Umbilical cord (tissue), 2 donors: Measurements from ENCODE around the gene IL1R1. TPM values are rescaled to one million over a fixed set of nuclear protein-coding genes. Genes with fewer than 3 reads are reported as not detected.
"Not testable (repeated sequence)": the region's sequence is repeated elsewhere in the genome, so short reads cannot be mapped to it uniquely, and the experiment has no call there.

Experiments used
- DNase-seq: peaks from one replicate; pipeline ENCODE4 v3.0.0-alpha.2; 2015; ENCODE audit warnings: low spot score
- total RNA-seq: library from RNA; depleted of rRNA; stranded (reverse); fragments of >200 nt; gene quantifications from one replicate; pipeline ENCODE4 v1.2.3, GENCODE V29; 2014; ENCODE audit warnings: low replicate concordance; ENCODE audit not compliant: insufficient read depth

The IL1R1 gene
- total RNA-seq, 1 donor from 2014 or later: 82.3 TPM

DNA sequence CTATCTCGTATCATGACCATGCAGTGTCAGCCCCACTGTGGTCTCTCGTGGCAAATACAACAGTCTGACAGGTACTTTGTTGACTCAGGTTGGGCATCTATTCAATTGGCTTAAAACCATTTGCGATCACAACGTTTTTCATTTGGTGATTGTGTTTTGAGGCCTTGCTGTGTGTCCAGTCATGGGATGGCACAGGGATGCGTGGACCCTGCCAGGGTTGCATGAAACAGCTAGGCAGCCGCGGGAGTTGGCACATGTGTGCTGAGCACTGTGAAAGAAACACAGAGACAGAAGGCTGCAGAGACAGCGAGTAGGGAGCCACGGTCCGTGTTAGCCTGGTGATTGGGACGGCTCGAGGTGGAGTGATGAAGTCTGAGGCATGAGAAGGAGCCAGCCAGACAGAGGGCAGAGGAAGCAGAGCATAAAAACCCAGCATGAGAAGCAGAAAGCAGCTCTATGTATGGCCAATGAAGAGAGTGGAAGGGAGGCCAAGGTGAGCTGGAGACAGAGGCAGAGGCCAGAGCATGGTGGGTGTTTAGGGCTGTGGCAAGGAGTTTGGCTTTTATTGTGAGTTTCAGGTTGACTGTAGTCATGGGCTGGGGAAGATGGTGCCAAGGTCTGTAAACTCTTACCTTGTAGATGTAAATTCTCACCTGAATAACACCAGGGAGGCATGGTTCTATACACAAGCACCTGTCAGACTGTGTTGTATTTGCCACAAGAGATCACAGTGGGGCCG, 31.8 kb upstream of the IL1R1 start:
- DNase-seq: no peak

DNA sequence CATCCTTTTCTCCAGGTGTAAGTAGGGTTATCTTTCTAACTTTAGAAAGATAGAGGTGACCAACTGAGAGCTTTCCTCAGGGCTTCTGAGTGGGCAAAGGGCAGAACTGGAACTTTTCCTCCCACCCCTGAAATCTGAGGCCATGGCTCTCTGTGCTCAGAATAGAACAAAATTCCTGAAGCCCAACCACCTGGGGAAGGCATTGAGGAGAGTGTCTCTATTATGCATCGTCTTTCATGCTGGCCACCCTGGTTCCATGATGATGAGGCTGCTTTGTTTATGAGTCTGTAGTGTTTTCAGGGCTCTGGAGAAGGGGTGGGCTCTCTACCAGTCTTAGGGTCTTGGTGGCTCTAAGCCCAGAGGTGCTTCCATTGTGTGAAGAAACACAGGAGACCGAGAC, 30.7 kb upstream of the IL1R1 start:
- no peak for DNase-seq

DNA sequence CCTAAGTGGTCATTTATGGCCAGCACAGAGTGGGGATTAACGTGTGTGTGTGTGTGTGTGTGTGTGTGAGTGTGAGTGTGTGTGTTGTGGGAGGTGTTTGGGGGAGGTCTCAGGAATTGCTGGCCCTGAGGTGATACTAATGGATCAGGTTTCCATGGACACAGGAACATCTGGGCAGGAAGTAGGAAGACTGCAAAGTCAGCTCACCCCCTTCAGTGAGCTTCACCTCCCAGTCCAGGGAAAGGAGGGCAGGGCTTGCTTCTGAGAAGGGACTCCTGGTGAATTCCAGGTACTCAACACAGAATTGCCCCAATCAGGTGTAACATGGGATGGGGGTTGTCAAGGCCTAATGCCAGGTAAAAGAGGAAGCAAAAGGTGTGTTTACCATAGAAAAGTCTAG, 30.3 kb upstream of the IL1R1 start:
- no peak for DNase-seq

DNA sequence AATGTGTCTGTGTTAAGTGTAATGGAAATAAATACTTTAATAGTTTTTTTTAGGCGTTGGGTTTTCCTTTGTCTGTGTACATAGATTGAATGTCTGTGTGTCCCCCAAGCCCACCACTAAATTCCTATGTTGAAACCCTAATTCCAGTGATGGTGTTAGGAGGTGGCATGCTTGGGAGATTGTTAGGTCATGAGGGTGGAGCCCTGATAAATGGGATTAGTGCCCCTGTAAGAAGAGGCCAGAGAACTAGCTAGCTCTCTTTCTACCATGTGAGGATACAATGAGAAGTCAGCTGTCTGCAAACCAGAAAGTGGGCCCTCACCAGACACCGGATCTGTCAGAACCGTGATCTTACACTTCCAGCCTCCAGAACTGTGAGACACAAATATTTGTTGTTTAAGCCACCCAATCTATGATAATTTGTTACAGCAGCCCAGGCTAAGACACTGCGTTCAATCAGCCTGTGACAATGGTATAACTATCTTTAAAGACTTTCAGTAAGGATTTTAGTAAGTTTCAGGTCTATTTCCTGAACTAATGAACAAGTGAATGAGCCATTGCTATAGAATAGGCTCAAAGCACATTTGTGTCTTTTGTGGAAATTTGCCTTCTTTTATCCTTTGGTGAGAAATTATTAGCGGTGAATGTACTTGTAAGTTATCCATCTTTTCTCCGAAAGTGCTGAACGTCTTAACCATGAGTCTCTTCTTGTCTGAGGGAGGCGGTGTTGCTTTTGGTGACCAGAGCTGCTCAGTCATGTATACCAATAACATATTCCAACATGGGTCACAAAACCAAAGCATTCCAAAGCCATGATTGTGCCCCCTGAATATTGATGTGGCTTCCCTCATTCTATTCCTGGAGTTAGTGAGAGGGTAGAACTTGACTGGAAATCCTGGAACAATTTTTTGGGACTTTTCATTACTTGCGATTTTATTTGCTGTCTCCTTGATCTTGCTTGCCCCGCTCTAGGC, 29.6 kb upstream of the IL1R1 start:
- no peak for DNase-seq

DNA sequence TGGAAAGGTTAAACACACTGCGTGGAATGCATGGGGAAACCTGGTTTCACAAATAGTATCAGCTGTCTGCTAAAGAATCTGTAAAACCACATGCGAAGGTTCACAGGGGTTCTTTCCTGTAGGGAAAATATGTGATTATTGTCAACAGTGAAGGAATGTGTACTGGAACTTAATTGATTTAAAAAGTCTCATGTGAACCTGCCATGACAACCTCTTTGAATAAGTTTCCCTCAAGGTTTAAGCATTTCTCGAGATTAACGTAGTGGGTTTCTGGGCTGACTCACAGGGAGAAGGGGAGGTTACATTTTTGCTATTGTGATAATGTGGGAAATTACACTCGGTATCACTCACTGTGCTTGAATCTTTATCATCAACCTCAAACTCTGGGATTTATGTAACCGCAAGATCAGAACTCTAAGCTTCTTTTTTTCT, 28.2 kb upstream of the IL1R1 start:
- peak; percentile 70 for DNase-seq

DNA sequence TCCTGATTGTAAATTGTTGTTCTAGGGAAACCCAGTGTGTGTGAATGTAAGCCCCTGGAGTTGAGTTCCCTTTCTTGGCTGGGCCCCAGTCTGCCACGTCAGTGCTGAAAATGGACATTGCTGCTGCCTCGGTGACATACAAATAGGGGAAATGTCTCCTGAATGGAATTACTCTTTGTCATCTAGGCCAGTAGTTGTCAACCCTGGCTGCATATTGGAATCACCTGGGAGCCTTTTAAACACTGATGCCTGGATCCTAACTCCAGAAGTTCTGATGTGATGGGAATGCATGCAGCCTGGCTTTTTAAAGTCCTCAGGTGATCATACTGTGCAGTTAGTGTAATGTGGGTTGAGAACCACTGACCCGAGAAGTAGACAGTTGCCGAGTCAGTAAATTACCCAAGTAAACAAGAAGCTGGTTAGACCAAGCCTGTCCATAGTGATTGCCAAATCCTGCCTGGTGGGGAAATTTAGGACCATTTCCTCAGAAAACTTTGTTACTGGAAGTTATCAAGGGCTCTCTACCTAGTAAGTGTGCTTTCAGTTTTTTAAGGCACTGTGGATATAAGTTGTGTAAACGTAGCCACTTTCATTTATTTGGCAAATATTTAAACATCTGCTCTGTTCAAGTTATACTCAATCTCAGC, 27.6 kb upstream of the IL1R1 start:
- DNase-seq: no peak

DNA sequence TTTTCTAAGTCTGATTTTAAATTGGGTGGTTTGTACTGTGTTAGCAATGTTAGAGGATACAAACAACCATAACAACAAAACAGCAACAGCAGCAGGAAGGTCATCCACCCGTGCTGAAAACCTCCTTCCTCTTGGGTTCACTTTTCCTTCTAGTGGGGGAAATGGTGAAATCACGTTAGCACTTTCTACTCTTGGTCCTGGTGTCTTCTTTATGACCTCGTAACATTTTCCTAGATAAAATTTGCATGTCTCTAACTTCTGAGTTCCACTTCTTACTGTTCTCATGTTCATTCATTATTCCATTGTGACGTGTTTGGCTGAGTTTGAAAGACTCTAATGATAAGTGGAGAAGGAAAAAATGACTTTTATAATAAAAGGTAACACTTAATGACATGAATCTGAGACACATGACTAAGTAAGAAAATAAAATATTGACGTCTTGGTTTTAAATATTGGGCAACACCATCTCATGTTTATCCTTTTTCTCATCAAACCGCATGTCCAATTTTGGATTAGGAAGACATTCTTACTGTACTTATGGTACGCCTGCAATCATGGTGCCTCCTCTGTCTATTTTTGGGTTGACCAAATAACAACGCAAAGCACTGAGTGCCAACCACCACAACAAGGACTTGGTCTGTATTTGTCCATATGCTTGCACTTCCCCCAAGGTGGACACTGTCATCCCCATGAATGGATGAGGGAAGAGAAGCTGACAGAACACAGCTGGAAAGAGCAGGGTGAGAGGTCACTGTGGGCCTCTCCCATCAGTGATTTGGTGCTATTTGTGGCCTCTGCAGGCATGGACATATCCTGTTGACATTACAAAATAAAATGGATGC, 25.7 kb upstream of the IL1R1 start:
- no peak for DNase-seq

DNA sequence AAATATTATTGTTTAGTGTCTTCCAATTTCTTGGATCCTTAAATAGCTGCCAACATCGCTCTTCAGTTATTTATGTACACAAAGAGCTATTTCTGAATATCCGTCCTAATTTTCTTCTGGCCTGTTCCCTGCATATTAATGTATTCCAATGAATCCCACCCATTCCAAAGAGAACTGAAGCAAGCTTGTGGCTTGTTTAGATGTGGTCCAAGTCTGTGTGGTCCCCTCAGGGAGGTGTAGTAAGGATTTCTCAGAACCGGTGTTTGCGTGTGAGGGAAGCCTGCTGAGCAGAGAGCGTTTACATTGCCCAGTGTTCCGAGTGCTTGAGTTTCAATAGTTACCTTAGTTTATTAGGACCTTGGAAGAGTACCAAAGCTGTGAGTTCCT, 25.1 kb upstream of the IL1R1 start:
- no peak for DNase-seq

DNA sequence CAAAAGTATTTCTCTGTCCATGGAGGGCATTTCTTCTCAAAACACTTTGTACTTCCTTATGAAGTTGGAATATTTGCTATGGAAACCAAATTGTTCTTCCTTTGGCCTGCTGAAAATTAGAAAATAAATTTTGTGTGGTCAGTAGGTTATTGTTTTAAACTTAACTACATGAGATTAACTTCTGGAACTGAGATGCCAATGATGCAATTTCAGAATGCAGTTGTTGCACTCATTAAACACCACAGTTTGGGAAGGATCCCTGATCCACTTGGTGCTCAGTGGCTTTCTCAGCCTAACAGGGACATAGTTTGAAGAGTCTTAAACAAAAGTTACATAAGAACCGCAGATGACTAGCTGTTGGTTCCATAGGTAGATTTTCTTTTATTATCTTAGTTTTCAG, 23.3 kb upstream of the IL1R1 start:
- no peak for DNase-seq

DNA sequence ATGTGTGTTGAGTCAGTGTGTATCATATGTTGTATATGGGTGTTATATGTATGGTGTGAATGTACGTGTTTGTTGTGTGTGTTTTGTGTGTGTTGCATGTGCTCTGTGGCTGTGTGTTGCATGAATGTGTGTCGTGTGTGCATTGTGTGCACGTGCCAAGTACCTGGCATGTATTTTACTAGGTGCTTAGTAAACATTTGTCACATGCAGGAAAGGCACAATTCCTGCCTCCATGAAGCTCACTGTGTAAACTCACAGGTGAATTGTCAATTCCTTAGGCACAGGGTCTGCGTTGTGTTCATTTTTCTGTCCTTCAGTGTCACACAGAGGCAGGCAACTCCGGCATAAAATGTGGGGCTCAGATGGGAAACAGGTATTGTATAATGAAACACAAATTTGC, 22.3 kb upstream of the IL1R1 start:
- no peak for DNase-seq

DNA sequence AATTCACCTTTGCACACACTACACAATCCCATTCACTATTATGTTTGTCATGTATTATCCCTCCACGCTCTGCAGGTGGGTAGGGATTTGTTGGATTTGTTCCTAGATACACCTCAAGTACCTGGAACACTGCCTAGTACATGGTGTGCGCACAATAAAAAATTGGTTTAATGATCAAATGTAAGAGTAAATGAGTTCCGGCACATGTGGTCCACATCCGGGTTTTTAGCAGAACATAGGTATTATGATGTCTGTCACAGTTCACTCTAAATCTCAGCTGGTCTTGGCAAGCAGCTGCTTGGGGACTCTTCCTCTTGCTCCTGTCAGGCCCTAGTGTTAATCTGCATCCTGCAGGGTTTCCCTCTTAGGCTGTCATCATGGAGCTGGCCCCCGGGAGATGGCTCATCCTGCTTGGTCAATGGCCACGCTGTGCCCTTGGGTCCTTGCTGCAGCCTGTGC, 21.8 kb upstream of the IL1R1 start:
- DNase-seq: no peak

DNA sequence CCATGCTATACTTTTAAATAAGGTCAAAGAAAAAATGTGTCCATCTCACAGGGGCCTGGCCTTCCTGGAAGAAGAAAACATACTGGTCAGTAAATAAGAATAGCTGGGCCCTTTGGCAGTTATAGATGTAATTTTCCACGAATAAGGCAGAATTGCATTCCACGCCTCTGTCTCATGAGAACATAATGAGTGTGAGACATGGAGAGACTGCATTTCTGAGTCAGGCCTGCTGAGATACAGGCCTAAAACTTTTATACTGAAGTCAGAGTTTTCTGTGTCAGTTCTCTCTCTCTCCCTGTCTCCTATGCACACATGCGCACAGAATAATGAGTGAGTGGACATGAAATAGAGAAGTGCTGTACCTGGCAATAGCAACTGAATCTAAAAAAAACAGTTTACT, 20.4 kb upstream of the IL1R1 start:
- peak; percentile 82 for DNase-seq

DNA sequence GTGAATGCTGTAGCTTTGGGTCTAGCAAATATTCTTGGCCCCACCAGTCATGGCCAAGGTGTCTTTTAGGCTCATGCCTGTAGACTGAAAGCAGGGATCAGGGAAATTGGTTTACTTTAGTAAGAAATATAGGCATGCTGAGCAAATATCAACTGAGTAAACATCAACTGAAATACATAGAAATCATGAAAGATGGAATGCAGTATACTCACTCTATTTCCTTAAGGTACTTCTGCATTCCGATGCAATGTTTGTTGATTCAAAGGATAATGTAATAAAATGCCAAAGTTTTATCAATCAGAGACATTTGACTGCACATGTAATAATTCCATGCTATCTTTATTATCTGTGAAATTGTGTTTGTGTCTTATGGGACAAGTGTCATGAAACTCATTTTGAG, 19.6 kb upstream of the IL1R1 start:
- no peak for DNase-seq

DNA sequence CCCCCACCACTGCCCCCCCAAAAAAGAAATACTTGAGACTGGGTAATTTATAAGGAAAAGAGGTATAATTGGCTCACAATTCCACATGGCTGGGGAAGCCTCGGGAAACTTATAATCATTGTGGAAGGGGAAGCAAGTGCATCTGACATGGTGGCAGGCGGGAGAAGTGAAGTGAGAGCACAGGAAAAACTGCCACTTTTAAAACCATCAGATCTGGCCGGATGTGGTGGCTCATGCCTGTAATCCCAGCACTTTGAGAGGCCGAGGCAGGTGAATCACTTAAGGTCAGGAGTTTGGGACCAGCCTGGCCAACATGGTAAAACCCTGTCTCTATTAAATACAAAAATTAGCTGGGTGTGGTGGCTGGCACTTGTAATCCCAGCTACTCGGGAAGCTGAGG, 18.1 kb upstream of the IL1R1 start:
- DNase-seq: not testable (repeated sequence)

DNA sequence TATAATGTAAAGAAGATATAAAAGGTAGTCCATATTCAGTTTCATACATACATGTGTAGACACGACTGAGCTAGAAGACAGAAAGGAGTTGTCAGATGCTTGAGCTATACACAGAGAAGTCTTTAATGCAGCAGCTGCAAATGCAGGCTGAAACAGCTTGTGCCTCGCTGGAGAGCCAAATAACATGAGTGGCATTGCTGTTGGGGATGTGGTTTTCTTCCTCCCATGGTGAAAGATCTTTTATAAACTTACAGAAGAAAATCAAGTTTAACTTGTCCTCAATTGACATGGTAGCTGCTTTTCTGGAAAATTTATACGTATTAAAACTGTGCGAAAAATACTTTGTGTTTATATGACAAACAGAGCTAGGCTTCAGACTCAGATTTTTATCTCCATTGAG, 16.4 kb upstream of the IL1R1 start:
- DNase-seq: no peak

DNA sequence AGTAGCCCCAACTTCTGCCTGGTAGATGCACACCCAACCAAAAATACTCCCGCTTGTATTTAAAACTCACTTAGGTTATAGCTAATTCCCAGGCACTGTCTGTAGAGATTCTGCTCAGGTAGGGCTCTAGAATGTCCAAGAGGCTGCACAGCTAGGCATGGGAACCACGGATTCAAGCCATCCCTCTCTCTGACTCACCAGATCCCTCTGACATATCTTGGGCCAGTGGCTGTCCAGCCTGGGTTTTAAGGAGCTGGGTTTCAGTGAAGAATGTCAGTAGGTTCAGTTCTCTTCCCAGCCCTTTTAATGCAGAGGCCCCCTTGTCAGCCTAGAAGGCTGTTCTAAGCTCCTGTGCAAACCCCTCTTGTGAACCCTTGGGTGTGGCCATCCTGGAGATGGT, 15.9 kb upstream of the IL1R1 start:
- DNase-seq: no peak

DNA sequence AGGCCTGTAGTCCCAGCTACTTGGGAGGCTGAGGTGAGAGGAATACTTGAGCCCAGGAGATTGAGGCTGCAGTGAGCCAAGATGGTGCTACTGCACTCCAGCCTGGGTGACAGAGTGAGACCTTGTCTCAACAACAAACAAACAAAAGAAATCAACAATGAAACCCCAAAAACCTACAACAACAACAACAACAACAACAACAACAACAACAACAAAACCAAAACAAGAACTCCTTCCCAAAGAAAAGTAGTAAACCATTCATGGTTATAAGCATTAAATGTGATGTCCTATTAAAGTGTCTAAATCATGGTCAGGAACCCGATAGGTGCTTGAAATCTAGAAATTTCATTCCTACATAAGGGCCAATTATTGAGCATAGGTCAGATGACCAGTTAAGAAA, 13.5 kb upstream of the IL1R1 start:
- no peak for DNase-seq

DNA sequence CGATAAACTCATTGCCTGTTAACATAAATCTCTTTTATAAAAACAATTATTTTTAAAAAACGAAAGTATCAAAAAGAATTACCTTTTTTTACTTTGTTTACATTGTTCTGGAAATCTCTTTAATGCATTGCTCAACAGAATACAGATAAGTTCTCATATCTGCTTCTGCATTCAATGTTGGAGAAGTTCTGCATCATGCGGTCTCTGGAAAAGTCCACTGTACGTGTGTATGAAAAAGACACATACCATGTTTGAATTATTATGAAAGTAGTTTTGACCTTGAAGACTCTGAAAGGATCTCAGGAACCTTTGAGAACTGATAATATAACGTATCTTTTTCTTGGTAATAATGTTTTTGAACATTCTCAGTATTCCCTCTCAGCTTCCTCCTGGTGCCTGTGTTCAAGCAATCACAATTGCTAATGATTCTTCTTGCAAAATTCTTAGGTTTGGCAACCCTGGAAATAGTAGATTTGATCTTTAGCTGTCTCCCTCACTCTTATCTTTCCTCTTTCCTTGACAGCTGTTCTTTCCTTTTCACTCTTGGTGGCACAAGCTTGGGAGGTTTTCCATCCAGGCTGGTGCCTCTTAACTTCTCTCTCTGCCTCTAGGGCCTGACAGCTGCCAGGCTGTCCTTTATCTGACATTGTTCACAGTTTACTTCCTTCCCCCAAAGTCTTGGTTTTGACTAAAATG, 12.4 kb upstream of the IL1R1 start:
- DNase-seq: no peak

DNA sequence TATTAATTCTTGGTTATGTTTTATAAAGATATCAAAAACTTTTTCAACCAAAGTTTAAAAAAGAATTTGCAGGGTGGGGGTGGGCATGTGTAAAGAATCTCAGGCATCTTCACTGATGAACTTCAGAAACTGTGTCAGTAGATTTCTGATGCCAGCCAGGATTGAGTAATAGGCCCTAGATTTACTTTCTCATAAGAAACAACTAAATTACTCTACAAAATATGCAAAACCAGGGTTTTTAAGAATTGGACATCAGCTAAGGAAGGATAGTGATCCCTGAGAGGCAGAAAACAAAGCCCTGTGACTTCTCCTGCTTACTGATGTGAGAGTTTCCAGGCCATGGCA, 11.9 kb upstream of the IL1R1 start:
- peak; percentile 26 for DNase-seq

DNA sequence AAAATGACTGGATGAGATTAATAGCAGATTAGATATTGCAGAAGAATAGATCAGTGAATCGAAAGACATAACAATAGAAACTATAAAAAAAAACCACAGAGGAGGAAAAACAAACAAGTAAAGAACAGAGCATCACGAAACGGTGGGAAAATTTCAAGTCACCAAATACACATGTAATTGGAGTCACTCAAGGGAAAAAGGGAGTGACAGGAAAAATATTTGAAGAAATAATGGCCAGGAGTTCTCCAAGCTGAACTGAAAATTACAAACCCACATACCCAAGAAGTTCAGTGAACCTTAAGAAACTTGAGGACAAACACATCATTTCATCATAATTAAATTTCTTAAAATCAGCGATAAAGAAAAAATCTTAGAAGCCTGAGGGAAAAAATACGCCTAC, 11.0 kb upstream of the IL1R1 start:
- no peak for DNase-seq

DNA sequence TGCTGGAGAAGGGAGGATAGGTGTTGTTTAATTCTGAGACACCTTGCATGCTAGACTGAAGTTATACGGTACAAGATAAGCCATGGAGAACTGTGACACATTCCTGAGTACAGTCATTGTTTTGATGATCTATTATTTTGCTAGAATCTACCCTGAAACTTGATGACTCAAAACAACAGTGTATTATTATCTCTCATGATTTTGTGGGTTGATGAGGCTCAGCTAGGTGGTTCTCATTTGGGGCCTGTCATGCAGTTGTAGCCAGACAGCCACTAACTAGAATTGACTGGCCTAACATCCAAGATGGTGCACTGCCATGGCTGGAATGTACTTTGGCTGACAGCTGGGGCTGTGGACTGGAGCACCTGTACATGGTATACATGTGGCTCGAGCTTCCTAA, 5.4 kb upstream of the IL1R1 start:
- no peak for DNase-seq
